Superior temporal gyrus (tissue), 1 donor: ENCODE data around the gene NEAT1.

Experiments used
- DNase-seq: peaks from one replicate; pipeline ENCODE4 v3.0.0-alpha.2; 2016; ENCODE audit errors: extremely low spot score

NEAT1 gene

DNA sequence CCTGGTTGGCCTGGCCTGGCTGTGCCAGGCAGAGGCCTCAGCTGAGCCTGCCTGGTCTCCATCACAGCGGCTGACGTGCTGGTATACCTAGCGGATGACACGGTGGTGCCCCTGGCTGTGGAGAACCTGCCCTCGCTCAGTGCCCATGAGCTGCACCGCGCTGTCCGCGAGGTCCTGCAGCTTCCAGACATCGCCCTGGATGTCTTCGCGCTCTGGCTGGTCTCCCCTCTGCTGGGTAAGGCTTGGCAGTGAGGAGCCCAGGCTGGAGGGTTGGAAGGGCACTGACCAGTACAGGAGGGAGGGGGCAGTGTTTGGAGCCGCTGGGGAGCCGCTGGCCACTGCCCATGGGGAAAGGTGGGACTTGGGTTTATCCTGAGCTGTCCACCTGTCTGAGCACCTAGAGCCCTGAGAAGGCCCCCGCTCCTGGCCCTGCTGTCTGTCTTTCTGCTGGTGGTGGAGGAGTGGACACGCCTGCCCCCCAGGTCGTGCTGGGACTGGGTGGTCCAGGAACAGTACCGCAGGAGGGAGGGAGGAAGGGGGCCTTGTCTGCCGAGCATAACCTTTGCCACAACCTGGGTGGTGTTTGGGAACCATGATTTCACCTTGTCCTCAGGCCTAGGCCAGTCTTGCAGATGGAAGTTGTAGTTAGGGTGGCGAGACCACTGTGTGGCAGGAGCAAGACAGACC lies 33.2 kb upstream of the NEAT1 start:
- no peak for DNase-seq

DNA sequence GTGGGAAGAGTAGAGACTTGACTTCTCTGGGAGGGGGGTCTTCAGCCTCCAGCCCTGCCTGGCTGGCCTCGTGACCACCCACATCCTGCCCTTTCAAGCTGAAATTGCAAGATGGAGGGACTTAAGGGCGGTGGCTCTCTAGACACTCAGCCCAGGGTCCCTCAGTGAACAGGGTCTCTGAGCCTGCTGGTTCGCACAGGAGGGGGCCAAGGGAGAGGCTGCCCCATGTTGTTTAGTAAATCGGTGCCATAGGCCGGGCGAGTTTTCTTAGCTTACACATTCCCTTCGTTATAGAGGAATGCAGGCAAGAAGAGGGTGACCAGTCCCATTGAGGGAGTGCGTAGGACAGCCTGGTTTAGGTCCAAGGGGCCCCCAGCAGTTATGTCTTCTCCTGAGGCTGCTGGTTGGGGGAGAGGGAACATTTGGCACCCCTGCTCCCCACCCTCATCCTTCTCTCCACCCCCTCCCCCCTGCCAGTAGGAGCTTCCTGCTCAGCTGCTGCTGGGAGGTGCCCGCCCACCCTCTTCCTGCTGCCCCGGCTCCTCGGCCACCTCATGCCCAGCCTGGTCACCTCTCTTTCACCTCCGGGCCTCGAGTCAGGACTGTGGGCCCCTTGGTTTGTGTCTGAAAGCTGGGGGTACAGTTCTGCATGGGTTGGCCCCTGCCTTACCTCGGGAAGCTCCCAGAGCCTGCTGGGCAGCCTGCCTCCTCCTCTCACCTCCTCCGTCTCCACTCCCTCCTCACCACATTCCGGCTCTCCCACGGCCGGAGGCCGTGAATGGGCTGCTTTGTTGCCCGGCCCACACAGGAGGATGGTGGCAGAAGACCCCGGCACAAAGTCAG lies 32.3 kb upstream of the NEAT1 start:
- DNase-seq: no peak

DNA sequence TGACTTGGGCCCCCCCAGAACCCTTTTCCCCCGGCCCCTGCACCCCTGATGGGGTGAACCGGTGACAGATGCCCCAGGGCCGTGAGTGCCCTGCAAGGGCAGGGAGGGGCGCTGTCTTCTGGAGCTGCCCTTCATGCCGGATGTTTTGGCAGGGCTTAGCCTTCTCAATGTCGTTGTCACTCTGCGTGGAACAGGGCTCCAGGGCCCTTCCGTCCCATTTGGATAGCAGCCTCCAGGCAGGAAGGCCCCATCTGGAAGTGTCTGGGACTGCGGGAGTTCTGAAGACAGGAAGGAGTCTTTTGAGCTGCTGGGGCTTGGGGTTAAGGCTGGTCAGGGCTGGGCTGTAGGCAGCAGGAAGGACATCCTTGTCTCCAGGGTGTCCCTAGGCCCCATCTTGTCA lies 31.6 kb upstream of the NEAT1 start:
- peak; percentile 16 for DNase-seq

DNA sequence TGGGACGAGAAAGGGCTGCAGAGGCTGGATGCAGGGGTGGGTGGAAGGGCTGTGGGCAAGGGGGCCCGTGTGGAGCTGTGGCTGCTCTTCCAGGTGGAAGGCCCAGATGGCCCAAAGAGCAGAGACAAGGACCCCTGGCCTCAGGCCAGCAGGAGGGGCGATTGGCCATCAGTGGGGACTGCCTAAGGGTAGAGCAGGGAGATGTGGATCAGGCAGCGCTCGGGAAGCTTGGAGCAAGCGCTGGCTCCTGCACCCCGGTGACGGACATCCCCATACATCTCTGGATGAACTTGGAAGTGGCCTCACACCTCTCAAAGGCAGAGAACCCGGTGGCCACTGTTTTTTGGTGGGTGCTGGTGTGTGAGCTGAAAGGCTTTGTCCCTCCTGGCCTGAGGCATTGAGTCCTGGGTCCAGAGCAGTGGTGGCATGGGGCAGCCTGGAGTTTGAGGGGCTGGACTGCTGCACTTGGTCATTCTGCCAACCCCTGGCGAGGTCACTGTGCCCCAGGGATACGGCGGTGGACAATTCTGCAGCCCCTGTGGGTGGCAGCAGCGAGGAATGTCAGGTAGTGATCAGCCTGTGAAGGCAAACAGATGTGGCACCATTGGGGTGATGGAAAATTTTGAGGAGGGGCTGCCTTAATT lies 30.3 kb upstream of the NEAT1 start:
- no peak for DNase-seq

DNA sequence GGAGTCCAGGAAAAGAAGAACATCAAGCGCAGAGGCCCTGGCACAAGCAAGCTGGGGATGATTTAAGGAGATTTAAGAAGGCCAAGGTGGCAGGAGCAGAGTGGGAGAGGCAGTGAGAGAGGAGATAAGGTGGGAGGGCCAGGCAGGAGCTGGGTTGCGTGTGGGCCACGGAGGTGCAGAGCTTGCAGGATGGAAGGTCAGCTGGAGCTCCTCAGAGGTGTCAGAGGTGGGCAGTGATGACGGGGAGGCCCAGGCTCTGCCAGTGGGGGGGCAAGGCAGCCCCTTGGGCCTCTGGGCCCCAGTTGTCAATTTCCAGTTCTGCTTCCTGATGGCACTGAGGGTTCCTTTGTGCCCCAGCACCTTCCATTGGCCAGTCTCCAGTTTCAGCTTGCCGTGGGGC lies 29.7 kb upstream of the NEAT1 start:
- no peak for DNase-seq

DNA sequence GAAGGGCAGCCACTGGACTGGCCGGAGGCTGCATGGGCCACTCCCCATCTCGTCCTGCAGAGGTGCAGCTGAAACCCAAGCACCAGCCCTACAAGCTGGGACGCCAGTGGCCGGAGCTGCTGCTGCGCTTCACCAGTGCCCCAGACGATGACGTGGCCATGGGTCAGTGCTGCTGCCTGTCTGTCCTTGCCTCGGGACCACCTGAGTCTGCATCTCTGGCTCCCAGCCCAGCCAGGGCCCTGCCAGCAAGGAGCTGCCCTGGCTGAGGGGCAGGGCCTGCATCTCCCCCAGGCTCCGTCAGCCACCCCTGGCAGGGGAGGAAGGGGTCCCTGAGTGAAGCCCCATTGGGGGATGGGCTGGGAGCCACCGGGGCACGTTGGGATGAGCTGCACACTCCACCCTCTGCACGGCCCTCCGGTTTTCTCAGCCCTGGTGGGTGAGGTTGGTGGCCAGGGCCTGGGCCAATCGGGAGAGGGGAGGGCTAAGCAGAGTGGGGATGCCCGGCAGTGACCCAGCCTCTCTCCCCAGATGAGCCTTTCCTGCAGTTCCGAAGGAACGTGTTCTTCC lies 29.0 kb upstream of the NEAT1 start:
- no peak for DNase-seq

DNA sequence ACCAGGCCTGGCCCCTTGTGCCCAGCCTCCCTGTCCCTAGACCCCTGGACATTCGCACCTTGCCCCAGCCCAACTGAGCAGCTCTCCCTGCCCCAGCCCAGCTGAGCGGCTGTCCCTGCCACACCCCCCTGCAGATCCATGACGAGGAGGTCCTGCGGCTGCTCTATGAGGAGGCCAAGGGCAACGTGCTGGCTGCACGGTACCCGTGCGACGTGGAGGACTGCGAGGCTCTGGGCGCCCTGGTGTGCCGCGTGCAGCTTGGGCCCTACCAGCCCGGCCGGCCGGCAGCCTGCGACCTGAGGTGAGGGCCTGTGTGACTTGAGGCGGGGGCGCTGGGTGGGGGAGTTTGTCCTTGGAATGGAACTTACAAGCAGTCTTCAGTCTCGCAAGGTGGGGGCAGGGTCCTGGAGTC lies 28.5 kb upstream of the NEAT1 start:
- DNase-seq: no peak

DNA sequence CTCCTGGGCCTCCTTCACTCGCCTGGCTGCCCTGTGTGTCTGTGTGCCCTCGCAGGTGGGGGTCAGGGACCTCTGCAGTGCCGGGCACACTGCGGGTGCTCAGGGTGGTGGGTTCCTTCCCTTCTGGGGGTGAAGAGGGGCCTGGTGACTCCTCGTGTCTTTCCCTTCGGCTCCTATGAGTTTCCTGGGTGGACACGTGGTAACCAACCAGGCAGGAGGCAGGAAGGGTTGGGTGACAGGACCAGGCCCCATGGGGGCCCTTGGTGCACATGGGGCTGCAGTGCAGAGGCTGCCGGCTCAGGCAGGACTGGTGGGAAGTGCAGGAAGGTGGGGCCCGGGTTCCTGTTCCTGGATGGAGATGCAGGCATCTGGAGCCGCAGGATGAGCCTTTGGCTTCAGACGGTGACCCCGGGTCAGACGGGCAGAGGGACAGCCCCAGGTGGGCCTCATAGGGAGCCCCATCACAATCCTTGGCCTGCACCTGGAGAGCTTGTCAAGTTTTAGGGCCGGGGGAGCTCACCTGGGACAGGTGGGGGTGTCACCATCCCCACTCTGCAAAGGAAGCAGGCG lies 26.6 kb upstream of the NEAT1 start:
- DNase-seq: no peak

DNA sequence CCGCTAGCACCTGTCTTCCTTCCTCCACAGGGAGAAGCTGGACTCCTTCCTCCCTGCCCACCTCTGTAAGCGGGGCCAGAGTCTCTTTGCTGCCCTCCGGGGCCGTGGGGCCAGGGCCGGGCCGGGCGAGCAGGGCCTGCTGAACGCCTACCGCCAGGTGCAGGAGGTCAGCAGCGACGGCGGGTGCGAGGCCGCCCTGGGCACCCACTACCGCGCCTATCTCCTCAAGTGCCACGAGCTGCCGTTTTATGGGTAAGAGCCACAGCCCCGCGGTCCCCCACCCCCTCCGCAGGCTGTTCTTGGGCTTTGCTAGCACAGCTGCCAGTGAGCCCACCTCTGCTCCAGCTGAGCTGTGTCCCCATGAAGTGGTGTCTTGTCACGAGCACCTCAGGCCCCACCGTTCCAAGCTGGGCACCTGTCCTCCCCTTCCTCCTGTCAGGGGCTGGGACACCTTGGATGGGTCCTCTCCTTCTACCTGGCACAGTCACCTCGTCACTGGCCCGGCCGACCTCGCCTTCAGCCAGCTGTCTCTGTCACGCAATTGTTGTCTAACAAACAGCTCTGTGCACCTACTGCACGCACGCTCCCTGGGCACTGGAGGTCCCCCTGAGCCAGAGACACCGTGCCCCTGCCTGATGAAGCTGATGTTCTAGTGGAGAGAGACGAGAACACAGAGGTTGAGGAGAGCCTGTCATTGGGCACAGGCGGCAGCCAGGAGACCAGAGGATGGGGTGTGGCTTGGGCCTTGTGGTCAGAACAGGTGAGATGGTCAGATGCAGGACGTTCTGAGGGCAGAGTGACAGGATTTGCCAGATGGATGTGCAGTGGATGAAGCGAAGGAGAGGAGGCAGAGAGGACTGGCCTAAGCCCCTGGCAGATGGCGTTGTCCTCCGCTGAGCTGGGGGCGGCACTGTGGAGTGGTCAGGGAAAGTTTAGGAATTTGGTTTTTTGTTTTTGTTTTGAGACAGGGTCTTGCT lies 25.5 kb upstream of the NEAT1 start:
- no peak for DNase-seq

DNA sequence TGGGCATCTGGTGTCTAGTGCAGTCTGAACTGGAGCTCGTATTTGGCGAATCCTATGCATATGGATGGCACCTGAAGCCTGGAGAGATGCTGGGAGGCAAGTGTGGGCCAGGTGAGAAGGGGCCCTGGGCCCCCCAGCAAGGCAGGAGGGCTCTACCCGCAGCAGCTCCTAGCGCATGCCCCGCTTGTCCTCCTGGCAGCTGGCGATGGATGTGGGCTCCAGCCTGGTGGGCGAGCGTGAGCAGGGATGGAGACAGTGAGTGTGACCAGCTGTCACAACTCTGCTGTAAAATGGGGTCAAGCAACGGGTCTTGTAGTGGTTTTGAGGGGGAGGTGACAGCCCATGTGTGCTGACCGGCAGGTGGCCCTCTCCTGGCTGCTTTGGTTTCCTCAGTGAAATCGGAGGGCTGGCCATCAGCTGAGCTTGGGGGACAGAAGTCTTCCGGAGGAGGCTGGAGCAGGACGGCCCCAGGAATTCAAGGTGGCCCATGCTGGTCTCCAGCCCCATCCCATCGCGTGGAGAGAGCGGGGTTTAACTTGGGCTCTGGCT lies 24.2 kb upstream of the NEAT1 start:
- DNase-seq: no peak

DNA sequence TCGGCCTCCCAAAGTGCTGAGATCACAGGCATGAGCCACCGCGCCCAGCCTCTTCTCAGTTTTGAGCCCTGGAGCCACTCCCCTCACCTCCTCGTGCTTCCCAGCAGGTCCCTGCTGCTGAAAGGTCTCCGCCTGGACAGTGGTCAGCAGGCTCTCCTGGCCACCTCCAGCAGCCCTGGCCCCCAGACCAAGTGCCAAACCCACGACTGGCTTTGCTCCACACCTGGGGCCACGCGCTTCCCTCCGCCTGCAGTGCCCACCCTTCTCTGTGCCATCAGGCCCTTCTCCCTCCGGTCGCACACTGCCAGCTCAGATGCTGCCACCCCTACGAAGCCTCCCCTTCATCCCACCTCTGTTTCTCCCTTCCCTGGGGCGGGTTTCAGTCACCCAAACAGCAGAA lies 23.3 kb upstream of the NEAT1 start:
- DNase-seq: no peak

DNA sequence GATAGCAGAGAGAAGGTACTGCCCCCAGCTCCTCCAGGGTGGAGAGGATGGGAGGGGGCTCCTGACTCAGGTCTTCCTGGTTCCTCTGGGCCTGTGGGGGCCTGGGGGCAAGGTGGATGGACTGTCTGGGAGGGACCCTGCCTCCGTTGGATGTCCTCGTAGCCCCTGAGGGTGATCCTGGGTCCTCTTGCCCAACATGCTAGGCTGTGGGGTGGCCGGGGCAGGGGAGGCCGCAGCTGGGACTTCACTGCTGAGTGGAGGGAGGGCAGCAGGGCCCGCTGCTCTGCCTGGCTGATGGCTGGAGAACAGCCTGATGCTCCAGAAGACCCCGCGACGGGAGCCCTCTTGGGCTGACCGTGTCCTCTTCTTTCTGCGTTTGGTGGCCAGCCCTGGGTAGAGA lies 22.8 kb upstream of the NEAT1 start:
- no peak for DNase-seq

DNA sequence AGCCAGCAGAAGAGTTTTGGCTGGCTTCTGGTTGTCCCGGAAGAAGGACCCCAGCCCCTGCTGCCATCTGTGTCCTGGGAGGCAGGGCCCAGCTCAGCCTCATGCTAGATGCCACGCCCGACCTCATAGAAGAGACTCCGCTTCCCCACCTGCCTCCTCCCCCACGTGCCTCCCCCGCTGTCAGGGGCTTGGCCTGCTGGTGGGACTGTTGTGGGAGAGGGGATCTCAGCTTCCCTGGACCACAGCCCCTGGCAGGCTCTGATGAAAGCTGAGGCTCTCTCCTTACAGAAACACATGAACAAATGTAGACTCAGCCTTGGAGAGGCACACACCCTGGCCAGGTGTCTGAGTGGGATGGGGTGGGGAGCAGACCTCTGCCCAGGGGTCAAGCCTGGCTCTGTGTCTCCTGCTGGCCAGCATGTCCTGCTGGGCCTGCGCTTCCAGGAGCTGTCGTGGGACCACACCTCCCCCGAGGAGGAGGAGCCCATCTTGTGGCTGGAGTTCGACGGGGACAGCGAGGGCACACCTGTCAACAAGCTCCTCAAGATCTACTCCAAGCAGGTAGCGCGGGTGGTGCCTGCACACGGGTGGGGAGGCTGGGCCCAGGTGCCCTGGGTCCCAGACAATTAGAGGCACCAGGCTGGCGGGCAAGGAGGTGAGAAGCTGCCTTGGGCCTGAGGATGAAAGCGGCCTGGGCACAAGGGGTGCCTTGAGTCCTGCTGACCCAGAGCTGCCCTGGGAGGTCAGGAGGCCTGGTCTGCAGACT lies 22.1 kb upstream of the NEAT1 start:
- no peak for DNase-seq

DNA sequence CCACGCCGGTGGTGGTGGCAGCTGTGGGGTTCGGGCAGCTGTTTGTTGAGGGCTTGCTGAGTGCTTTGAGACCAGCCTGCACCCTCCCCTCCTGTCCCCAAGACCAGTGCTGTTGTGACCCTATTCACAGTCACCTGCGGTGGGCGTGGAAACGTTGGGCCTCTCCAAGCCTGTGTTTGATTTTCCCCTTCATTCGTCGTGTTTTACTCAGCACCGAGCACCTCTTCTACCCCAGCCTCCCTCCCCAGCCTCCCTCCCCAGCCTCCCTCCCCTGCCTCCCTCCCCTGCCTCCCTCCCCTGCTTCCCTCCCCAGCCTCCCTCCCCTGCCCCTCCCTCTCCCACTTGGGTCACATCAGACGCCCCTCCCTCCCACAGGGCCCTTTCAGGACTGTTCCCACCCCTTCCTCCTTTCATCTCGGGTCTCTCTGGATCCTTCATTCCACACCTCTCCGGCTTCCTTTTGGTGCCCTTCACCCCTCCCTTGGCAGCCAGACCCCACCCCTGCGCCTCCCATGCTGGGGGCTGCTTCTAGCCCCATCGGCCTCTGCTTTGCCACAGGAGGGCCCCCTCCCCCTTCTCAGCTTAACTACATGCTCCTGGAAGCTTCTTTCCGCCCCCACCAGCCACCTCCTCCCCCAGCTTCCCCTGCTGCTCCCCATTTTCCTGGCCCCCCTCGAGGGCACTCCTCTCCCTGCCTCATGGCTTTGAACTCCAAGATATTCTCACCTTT lies 21.4 kb upstream of the NEAT1 start:
- DNase-seq: no peak

DNA sequence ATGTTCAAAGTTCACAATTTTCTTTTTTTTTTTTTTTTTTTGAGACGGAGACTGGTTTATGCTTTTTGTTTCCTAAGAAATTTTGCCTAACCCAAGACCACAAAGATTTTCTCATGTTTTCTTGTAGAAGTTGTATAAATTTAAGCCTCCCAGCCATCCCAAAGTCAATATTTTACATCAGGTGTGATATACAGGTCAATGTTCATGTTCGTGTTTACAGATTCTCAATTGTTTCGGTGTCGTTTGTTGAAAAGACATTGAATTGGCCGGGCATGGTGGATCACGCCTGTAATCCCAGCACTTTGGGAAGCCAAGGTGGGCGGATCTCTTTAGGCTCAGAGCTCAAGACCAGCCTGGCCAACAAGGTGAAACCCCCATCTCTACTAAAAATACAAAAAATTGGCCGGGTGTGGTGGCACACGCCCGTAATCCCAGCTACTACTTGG lies 20.8 kb upstream of the NEAT1 start:
- DNase-seq: no peak

DNA sequence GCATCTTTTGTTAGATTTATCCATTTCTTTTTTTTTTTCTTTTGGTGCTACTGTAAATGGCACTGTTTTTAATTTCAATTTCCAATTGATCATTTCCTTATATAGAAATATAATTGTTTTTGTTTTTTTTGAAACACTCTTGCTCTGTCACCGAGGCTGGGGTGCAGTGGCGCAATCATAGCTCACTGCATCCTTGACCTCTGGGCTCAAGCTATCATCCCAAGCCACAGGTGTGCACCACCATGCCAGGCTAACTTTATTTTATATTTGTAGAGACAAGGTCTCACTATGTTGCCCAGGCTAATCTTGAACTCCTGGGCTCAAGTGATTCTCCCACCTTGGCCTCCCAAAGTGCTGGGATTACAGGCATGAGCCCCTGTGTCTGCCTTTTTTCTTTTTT lies 19.8 kb upstream of the NEAT1 start:
- no peak for DNase-seq

DNA sequence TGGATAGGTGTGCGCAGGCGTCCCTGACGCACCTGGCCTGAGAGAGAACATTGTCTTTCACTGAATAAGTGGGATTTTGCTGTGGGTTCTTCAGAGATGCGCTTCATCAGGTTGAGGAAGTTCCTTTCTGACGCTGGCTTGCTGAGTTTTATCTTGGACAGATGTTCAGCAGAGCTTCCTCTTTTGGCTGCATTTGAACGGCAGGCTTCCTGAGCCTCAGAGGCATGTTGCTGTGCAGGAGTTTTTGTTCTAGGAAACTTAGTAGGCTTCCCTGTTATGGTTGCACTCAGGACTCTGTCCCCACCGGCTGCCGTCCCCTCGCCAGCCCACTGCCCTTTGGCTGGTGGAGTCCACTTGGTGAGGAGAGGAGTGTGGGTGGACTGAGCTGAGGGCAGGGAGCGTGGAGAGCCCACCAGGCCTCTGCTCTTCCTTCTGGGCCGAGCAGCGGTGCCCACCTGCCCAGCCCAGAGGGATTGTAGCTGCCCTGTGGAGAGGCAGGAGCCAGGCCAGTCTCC lies 18.9 kb upstream of the NEAT1 start:
- DNase-seq: peak; percentile 10

DNA sequence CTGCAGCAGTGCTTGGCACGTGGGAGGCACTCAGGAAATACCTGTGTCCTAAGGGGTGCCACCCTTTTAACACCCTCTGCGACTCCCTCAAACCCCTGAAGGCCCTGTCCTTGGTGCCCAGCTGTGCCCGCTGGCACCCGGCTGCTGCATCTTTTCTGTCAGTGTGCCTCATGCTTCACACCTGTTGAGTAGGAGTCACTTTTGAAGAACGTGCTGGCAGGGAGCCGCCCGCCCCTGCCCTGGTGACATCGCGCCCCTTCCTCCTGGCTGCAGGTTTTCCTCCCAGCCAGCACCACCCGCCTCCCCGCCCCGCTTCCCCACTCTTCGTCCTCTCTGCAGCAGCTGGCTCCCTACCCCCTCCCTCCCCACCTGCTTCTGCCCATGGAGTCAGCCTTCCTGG lies 18.4 kb upstream of the NEAT1 start:
- no peak for DNase-seq
